Heart left ventricle (tissue), 16 donors: ENCODE measurements around the gene IFITM5. TPM values are rescaled to one million over a fixed set of nuclear protein-coding genes. Genes with fewer than 3 reads are reported as not detected.
"Not testable (repeated sequence)": the region's sequence is repeated elsewhere in the genome, so short reads cannot be mapped to it uniquely, and the experiment has no call there.

Source experiments
- ATAC-seq, 4 donors: fragments of 200-7000 bp; cut with Tn5 transposase; one replicate each; pipeline ENCODE4 v1.9.1; 2020 to 2022; ENCODE audit warnings: moderate library complexity in 4 of 4, mild to moderate bottlenecking in 3 of 4, moderate number of reproducible peaks in 1 of 4
- DNase-seq, 5 donors: peaks; one replicate each; pipeline ENCODE4 v3.0.0-alpha.2; 2020
- H3K27ac ChIP-seq, 12 donors: fragments of 200-600 bp; sonication (generic) in 4 of 12; one replicate each; pipeline versions ENCODE4 v1.5.0 to v1.8.0; 2016 to 2022; ENCODE audit warnings: mild to moderate bottlenecking in 2 of 12
- H3K27me3 ChIP-seq, 9 donors: fragments of 200-600 bp; sonication (generic) in 2 of 9; one replicate each; pipeline versions ENCODE4 v1.5.1 to v1.8.0; 2016 to 2022; ENCODE audit warnings: mild to moderate bottlenecking in 3 of 9
- H3K36me3 ChIP-seq, 9 donors: fragments of 200-600 bp; sonication (generic) in 2 of 9; one replicate each; pipeline versions ENCODE4 v1.5.0 to v1.8.0; 2018 to 2022; ENCODE audit warnings: mild to moderate bottlenecking in 2 of 9
- H3K4me1 ChIP-seq, 12 donors: fragments of 200-600 bp; sonication (generic) in 4 of 12; one replicate each; pipeline versions ENCODE4 v1.5.0 to v1.8.0; 2016 to 2022; ENCODE audit warnings: mild to moderate bottlenecking in 3 of 12
- H3K4me3 ChIP-seq, 12 donors: fragments of 200-600 bp; sonication (generic) in 4 of 12; one replicate each; pipeline versions ENCODE4 v1.5.0 to v1.8.0; 2017 to 2022; ENCODE audit warnings: mild to moderate bottlenecking in 9 of 12, moderate library complexity in 4 of 12
- H3K9me3 ChIP-seq, 12 donors: fragments of 200-600 bp; sonication (generic) in 4 of 12; one replicate each; pipeline versions ENCODE4 v1.5.0 to v1.8.0; 2016 to 2022; ENCODE audit warnings: mild to moderate bottlenecking in 1 of 12
- POLR2A ChIP-seq, 2 donors: fragments of 450-650 bp; IDR thresholded peaks; one replicate each; pipeline ENCODE4 v1.6.1; 2017; ENCODE audit warnings: antibody characterized with exemption in 2 of 2, mild to moderate bottlenecking in 2 of 2, moderate library complexity in 2 of 2
- WGBS, 4 donors: extraction: QIAGEN DNeasy Blood & Tissue Kit in 2 of 4; methylation state at CpG; one replicate each; pipeline versions ENCODE4 v1.1.5 to v1.1.7; 2013 to 2018; 5-methylcytosine and 5-hydroxymethylcytosine counted together
- intact Hi-C, 10 donors: fragments of 100-400 bp; cut with DNase I; formaldehyde crosslinking; loops; one replicate each; pipeline versions ENCODE4 v1.11.1 to v1.14.2; 2022
- polyA plus RNA-seq, 2 donors: library from polyadenylated mRNA; stranded (reverse); fragments of 200-250 nt; gene quantifications; one replicate each; pipeline ENCODE4 v1.2.3, GENCODE V29; 2013
- total RNA-seq, 9 donors: library from RNA; depleted of rRNA in 2 of 9; stranded (reverse); fragments of >200 nt in 2 of 9; fragmentation: NEBNext Ultra II Directional in 3 of 9; extraction: Animal tissue kit (Norgen Biotek cat#: 25700) in 3 of 9; gene quantifications; one replicate each; pipeline versions ENCODE4 v1.1.0 to v1.2.4, GENCODE V29; 2016 to 2023
- TF ChIP-seq, protein P1 (sequence below), 12 donors: fragments of 200-600 bp; sonication (generic) in 4 of 12; IDR thresholded peaks; one replicate each; pipeline versions ENCODE4 v1.5.0 to v1.8.0; 2018 to 2022; ENCODE audit warnings: antibody characterized with exemption in 12 of 12, mild to moderate bottlenecking in 5 of 12
- donor health status: ischemic (EF 13 %, LVEDD 7.1; RV severe dilation, severe dysfunction).
- donor health status: healthy with polysubstance abuse.
- donor health status: DM: no; HTN: yes; CAD: no.
- donor health status: DM: no; HTN: no; CAD: no.
- donor health status: ischemic (EF 25% LVEDD 6.9; RV normal size, moderate dysfunction).
- donor health status: ischemic (EF 25% LVEDD 5.7; RV mildly dilated, moderate dysfunction).
- donor health status: healthy.
- donor health status: DM: yes; HTN: yes; CAD: no.
- donor health status: ischemic (EF 35%, LVEDD 5.7; RV mildly dilated, moderate dysfunction).
- donor health status: nonischemic (EF 11% LVEDD 7.7; RV severe dilation, severe dysfunction).
- donor health status: DM: yes; HTN: yes; CAD: no.
- donor health status: PGD.
- donor health status: ischemic (EF 29% LVEDD 5.4; RV normal size, mild dysfunction).
- donor health status: nonischemic (EF 23%, LVEDD 6.1; RV moderate dilation, normal function).

Gene IFITM5
- total and polyA plus RNA-seq, 11 donors = not detected

DNA sequence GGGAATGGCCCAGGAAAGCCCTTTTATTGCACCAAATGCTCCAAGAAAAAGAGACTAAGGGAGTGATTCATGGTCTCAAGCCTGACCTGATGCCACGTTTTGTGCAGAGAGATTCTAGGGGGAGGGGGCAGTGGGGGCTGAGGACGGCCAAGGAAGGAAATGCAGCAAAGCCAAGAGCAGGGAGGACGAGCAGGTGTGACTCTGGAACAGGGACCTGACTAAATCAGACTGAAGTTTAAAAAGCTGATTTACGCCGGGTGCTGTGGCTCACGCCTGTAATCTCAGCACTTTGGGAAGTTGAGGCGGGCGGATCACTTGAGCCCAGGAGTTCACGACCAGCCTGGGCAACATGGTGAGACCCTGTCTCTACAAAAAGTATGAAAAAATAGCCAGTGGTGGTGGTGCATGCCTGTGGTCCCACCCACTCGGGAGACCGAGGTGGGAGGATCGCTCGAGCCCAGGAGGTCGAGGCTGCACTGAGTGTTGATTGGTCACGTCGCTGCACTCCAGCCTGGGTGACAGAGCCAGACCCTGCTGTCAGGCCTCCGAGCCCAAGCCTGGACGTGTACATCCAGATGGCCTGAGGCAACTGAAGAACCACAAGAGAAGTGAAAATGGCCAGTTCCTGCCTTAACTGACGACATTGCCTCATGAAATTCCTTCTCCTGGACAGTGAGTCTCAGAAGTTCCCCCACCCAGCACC, 32.2 kb upstream of the IFITM5 start:
- ATAC-seq (no peak), DNase-seq (peak in 1 of 5 donors; percentile 9)
- no peak for TF ChIP-seq POLR2A (IDR thresholded peaks at IDR 0.05)
- TF ChIP-seq, protein P1, sequence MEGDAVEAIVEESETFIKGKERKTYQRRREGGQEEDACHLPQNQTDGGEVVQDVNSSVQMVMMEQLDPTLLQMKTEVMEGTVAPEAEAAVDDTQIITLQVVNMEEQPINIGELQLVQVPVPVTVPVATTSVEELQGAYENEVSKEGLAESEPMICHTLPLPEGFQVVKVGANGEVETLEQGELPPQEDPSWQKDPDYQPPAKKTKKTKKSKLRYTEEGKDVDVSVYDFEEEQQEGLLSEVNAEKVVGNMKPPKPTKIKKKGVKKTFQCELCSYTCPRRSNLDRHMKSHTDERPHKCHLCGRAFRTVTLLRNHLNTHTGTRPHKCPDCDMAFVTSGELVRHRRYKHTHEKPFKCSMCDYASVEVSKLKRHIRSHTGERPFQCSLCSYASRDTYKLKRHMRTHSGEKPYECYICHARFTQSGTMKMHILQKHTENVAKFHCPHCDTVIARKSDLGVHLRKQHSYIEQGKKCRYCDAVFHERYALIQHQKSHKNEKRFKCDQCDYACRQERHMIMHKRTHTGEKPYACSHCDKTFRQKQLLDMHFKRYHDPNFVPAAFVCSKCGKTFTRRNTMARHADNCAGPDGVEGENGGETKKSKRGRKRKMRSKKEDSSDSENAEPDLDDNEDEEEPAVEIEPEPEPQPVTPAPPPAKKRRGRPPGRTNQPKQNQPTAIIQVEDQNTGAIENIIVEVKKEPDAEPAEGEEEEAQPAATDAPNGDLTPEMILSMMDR (IDR thresholded peaks at IDR 0.05) = no peak
- no peaks in the 10 kb centered on the region for H3K36me3 ChIP-seq
- H3K4me1 ChIP-seq = peaks cover 6 to 67% (median 28%) of the 10 kb centered on the region in 12 donors
- H3K4me3 ChIP-seq = no peak overlapping the region
- no peak overlapping the region for H3K27ac ChIP-seq
- intact Hi-C loops = no loop called here
- no peaks in the 10 kb centered on the region for H3K27me3 ChIP-seq
- no peaks in the 10 kb centered on the region for H3K9me3 ChIP-seq
- WGBS, 4 donors = 81 to 91% (median 87%) methylated on average over 19 of the region's 19 CpGs

DNA sequence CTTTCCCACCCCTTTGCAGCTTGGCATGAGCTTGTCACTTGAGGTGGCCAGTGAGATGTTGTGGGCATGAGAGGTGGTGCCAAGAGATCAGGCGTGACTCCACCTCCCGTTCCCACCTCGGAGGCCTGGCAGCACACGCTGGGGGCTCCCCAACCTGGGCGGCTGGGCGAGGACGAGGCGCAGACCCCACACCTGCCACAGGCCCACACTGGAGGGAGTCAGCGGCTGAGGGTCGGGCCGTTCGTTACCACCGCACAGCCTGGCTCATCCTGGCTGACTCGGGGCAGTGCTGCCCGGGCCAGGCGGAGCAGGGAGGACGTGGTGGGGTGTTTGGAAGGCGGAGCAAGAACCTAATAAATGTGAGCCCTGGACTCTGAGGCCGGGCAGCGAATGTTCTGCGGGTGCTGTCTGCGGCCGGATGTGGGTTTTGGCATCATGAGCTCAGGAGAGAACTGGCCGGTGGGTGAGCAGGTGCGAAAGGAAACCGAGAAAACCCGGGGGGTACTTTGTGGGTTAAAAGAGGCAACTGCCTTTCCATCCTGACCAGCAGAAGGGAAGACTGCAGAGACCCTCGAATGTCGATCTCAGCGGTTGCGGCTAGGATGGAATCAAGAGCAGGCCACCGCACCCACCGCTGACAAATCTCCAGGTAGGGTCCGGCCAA, 31.5 kb upstream of the IFITM5 start:
- H3K27ac ChIP-seq = no peak overlapping the region
- peak in 1 of 5 donors; percentile 56 for DNase-seq
- H3K9me3 ChIP-seq = no peaks in the 10 kb centered on the region
- H3K4me1 ChIP-seq = peaks cover 3 to 67% (median 28%) of the 10 kb centered on the region in 12 donors
- no peaks in the 10 kb centered on the region for H3K36me3 ChIP-seq
- TF ChIP-seq, protein P1 (IDR thresholded peaks at IDR 0.05) = no peak
- H3K4me3 ChIP-seq = no peak overlapping the region
- no peak for ATAC-seq
- H3K27me3 ChIP-seq = no peaks in the 10 kb centered on the region
- intact Hi-C loops = no loop called here
- WGBS, 4 donors = 84 to 90% (median 89%) methylated on average over 34 of the region's 34 CpGs

DNA sequence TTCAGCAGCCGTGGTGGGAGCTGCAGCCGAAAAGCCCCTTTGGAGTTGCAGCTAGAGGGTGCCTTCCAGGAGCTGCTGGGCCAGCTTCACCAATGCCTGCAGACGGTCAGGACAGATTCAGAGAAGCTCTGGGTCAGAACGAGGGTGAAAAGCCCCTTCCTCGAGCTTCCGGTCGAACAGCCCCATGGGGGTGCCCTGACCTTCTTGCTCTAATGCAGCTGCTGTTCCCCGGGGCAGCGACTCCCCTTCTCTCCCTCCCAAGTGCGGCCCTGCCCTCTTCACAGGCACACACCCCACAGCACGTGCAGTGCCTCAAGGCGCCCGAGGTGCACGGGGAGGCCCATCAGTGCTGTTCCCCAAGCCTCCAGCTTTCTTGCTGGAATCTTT, 31.0 kb upstream of the IFITM5 start:
- ATAC-seq = no peak
- 65 to 83% (median 78%) methylated on average over 12 to 14 of the region's 14 CpGs for WGBS, 4 donors
- TF ChIP-seq POLR2A (IDR thresholded peaks at IDR 0.05) = no peak
- TF ChIP-seq, protein P1 (IDR thresholded peaks at IDR 0.05) = no peak

DNA sequence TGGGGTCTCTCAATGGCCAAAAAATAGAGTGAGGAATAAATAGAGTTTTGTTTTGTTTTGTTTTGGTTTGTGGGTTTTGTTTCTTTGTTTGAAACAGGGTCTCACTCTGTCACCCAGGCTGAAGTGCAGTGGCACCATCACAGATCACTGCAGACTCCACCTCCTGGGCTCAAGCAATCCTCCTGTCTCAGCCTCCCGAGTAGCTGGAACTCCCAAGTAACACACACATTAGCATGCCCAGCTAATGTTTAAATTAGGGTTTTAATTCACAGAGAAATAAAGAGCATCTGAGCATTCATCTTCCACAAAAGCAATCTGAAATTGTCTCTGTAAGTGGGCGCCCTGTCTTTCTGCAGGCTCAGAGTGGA, 30.5 kb upstream of the IFITM5 start:
- Histone ChIP-seq H3K4me3 (no peak overlapping the region), H3K27ac (no peak overlapping the region), H3K9me3 (no peaks in the 10 kb centered on the region), H3K36me3 (no peaks in the 10 kb centered on the region), H3K4me1 (peaks cover 3 to 65% (median 26%) of the 10 kb centered on the region in 12 donors), H3K27me3 (no peaks in the 10 kb centered on the region)
- no peak for TF ChIP-seq POLR2A (IDR thresholded peaks at IDR 0.05)
- TF ChIP-seq, protein P1 (IDR thresholded peaks at IDR 0.05) = no peak
- ATAC-seq (no peak), DNase-seq (no peak)
- WGBS, 4 donors = 94 to 98% (median 96%) methylated on average over 2 of the region's 2 CpGs
- intact Hi-C loops = no loop called here

More for the DNA sequence above, 31.0 kb upstream of the IFITM5 start:
- no peaks in the 10 kb centered on the region for H3K27me3 ChIP-seq
- no peaks in the 10 kb centered on the region for H3K9me3 ChIP-seq
- H3K4me1 ChIP-seq = peaks cover 3 to 67% (median 26%) of the 10 kb centered on the region in 12 donors
- no peak overlapping the region for H3K4me3 ChIP-seq
- no peaks in the 10 kb centered on the region for H3K36me3 ChIP-seq
- intact Hi-C loops = no loop called here
- no peak overlapping the region for H3K27ac ChIP-seq
- peak in 1 of 5 donors; percentile 52 for DNase-seq

DNA sequence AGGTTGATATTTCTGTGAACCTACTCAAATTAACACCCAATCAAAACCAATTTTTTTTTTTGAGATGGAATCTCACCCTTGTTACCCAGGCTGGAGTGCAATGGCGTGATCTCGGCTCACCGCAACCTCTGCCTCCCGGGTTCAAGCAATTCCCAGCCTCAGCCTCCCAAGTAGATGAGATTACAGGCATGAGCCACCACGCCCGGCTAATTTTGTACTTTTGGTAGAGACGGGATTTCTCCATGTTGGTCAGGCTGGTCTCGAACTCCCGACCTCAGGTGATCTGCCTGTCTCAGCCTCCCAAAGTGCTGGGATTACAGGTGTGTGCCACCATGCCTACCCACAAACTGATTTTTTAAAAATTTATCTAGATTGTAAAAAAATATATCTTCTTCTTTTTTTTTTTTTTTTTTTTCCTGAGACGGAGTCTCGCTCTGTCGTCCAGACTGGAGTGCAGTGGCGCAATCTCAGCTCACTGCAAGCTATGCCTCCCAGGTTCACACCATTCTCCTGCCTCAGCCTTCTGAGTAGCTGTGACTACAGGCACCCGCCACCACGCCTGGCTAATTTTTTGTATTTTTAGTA, 29.3 kb upstream of the IFITM5 start:
- peaks cover 3 to 69% (median 34%) of the 10 kb centered on the region in 12 donors for H3K4me1 ChIP-seq
- H3K9me3 ChIP-seq, H3K36me3 ChIP-seq, H3K4me3 ChIP-seq, H3K27me3 ChIP-seq, intact Hi-C loops, ATAC-seq: not testable (repeated sequence)
- DNase-seq = peak in 1 of 5 donors; percentile 7
- peak overlapping the region in 2 of 12 donors; percentile 13 to 92 for H3K27ac ChIP-seq
- WGBS, 4 donors = 92 to 97% (median 94%) methylated on average over 15 of the region's 15 CpGs
